ENCODE data around the gene COL26A1. TPM values are rescaled to one million over a fixed set of nuclear protein-coding genes. Genes with fewer than 3 reads are reported as not detected.

COL26A1 gene
- total RNA-seq, 1 experiment from 2014 or later: not detected

- H3K27ac ChIP-seq (ENCODE audit: low read length): no peak overlapping the region
- H3K27me3 ChIP-seq (ENCODE audit: low read length): no peaks in the 10 kb centered on the region
- no peaks in the 10 kb centered on the region for H4K20me1 ChIP-seq (ENCODE audit: insufficient read depth, low read depth, low read length)
- H3K36me3 ChIP-seq (ENCODE audit: insufficient read depth, low read length): no peaks in the 10 kb centered on the region
- H3K4me2 ChIP-seq (ENCODE audit: low read depth, low read length, poor library complexity, severe bottlenecking): no peak overlapping the region
- no peaks in the 10 kb centered on the region for H3K9me2 ChIP-seq (replicated peaks; ENCODE audit: insufficient read depth, low read length)
- H3K79me2 ChIP-seq (ENCODE audit: low read length): no peaks in the 10 kb centered on the region
- no peaks in the 10 kb centered on the region for H3K9me3 ChIP-seq (ENCODE audit: low read length)
- no peak for DNase-seq
- no peak overlapping the region for H3K9ac ChIP-seq (ENCODE audit: low read length)
- no peak overlapping the region for H2AFZ ChIP-seq (ENCODE audit: low read length)
- peaks cover 9% of the 10 kb centered on the region for H3K4me1 ChIP-seq (ENCODE audit: low read length)
- H3K4me3 ChIP-seq (ENCODE audit: low read length): no peak overlapping the region
These were observed 29.3 kb downstream of the COL26A1 start for GRCh38 chr7:101391991-101392390.

DNA sequence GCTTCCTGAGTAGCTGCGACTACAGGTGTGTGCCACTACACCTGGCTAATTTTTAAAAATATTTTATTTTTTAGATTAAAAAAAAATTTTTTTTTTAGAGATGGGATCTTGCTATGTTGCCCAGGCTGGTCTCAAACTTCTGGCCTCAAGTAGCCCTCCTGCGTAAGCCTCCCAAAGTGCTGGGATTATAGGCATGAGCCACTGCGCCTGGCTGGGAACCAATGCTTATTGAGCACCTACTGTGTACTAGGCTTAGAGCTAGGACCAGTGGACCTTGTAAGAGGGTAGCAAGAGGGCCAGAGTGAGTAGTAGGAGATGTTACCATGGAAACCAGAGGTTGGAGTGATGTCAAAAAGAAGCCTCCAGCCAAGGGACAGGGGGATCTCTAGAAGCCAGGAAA lies 31.2 kb downstream of the COL26A1 start:
- H3K27ac ChIP-seq (ENCODE audit: low read length): no peak overlapping the region
- H3K4me2 ChIP-seq (ENCODE audit: low read depth, low read length, poor library complexity, severe bottlenecking): no peak overlapping the region
- no peaks in the 10 kb centered on the region for H4K20me1 ChIP-seq (ENCODE audit: insufficient read depth, low read depth, low read length)
- no peaks in the 10 kb centered on the region for H3K9me3 ChIP-seq (ENCODE audit: low read length)
- H3K9ac ChIP-seq (ENCODE audit: low read length): no peak overlapping the region
- peaks cover 9% of the 10 kb centered on the region for H3K4me1 ChIP-seq (ENCODE audit: low read length)
- H2AFZ ChIP-seq (ENCODE audit: low read length): no peak overlapping the region
- H3K36me3 ChIP-seq (ENCODE audit: insufficient read depth, low read length): no peaks in the 10 kb centered on the region
- H3K27me3 ChIP-seq (ENCODE audit: low read length): no peaks in the 10 kb centered on the region
- H3K79me2 ChIP-seq (ENCODE audit: low read length): no peaks in the 10 kb centered on the region
- no peak for DNase-seq
- H3K4me3 ChIP-seq (ENCODE audit: low read length): no peak overlapping the region
- H3K9me2 ChIP-seq (replicated peaks; ENCODE audit: insufficient read depth, low read length): no peaks in the 10 kb centered on the region

- H3K9me3 ChIP-seq (ENCODE audit: low read length): no peaks in the 10 kb centered on the region
- no peak overlapping the region for H3K27ac ChIP-seq (ENCODE audit: low read length)
- H3K9me2 ChIP-seq (replicated peaks; ENCODE audit: insufficient read depth, low read length): no peaks in the 10 kb centered on the region
- H3K27me3 ChIP-seq (ENCODE audit: low read length): no peaks in the 10 kb centered on the region
- no peak for DNase-seq
- H4K20me1 ChIP-seq (ENCODE audit: insufficient read depth, low read depth, low read length): no peaks in the 10 kb centered on the region
- no peak overlapping the region for H2AFZ ChIP-seq (ENCODE audit: low read length)
- peaks cover 9% of the 10 kb centered on the region for H3K4me1 ChIP-seq (ENCODE audit: low read length)
- no peak overlapping the region for H3K9ac ChIP-seq (ENCODE audit: low read length)
- H3K4me3 ChIP-seq (ENCODE audit: low read length): no peak overlapping the region
- H3K4me2 ChIP-seq (ENCODE audit: low read depth, low read length, poor library complexity, severe bottlenecking): no peak overlapping the region
- H3K36me3 ChIP-seq (ENCODE audit: insufficient read depth, low read length): no peaks in the 10 kb centered on the region
- no peaks in the 10 kb centered on the region for H3K79me2 ChIP-seq (ENCODE audit: low read length)
These were observed 32.7 kb downstream of the COL26A1 start for GRCh38 chr7:101395376-101395775.

GRCh38 chr7:101397243-101397642 lies 34.6 kb downstream of the COL26A1 start:
- no peak overlapping the region for H2AFZ ChIP-seq (ENCODE audit: low read length)
- H3K9me2 ChIP-seq (replicated peaks; ENCODE audit: insufficient read depth, low read length): no peaks in the 10 kb centered on the region
- no peaks in the 10 kb centered on the region for H3K9me3 ChIP-seq (ENCODE audit: low read length)
- DNase-seq: no peak
- H4K20me1 ChIP-seq (ENCODE audit: insufficient read depth, low read depth, low read length): no peaks in the 10 kb centered on the region
- no peaks in the 10 kb centered on the region for H3K36me3 ChIP-seq (ENCODE audit: insufficient read depth, low read length)
- no peak overlapping the region for H3K4me3 ChIP-seq (ENCODE audit: low read length)
- H3K27ac ChIP-seq (ENCODE audit: low read length): no peak overlapping the region
- no peaks in the 10 kb centered on the region for H3K27me3 ChIP-seq (ENCODE audit: low read length)
- H3K4me2 ChIP-seq (ENCODE audit: low read depth, low read length, poor library complexity, severe bottlenecking): no peak overlapping the region
- no peaks in the 10 kb centered on the region for H3K4me1 ChIP-seq (ENCODE audit: low read length)
- no peak overlapping the region for H3K9ac ChIP-seq (ENCODE audit: low read length)
- no peaks in the 10 kb centered on the region for H3K79me2 ChIP-seq (ENCODE audit: low read length)

- H3K4me3 ChIP-seq (ENCODE audit: low read length): no peak overlapping the region
- no peaks in the 10 kb centered on the region for H4K20me1 ChIP-seq (ENCODE audit: insufficient read depth, low read depth, low read length)
- H3K79me2 ChIP-seq (ENCODE audit: low read length): no peaks in the 10 kb centered on the region
- no peaks in the 10 kb centered on the region for H3K9me3 ChIP-seq (ENCODE audit: low read length)
- H2AFZ ChIP-seq (ENCODE audit: low read length): no peak overlapping the region
- H3K4me2 ChIP-seq (ENCODE audit: low read depth, low read length, poor library complexity, severe bottlenecking): no peak overlapping the region
- H3K27ac ChIP-seq (ENCODE audit: low read length): no peak overlapping the region
- no peaks in the 10 kb centered on the region for H3K27me3 ChIP-seq (ENCODE audit: low read length)
- no peak for DNase-seq
- no peaks in the 10 kb centered on the region for H3K4me1 ChIP-seq (ENCODE audit: low read length)
- H3K9me2 ChIP-seq (replicated peaks; ENCODE audit: insufficient read depth, low read length): no peaks in the 10 kb centered on the region
- H3K36me3 ChIP-seq (ENCODE audit: insufficient read depth, low read length): no peaks in the 10 kb centered on the region
- H3K9ac ChIP-seq (ENCODE audit: low read length): no peak overlapping the region
These were observed 35.2 kb downstream of the COL26A1 start for GRCh38 chr7:101397770-101398324.

GRCh38 chr7:101398396-101399289 lies 36.0 kb downstream of the COL26A1 start:
- Histone ChIP-seq H3K9me3 (ENCODE audit: low read length) (no peaks in the 10 kb centered on the region), H2AFZ (ENCODE audit: low read length) (no peak overlapping the region), H3K9ac (ENCODE audit: low read length) (no peak overlapping the region), H4K20me1 (ENCODE audit: insufficient read depth, low read depth, low read length) (no peaks in the 10 kb centered on the region), H3K4me3 (ENCODE audit: low read length) (no peak overlapping the region), H3K36me3 (ENCODE audit: insufficient read depth, low read length) (no peaks in the 10 kb centered on the region), H3K27ac (ENCODE audit: low read length) (no peak overlapping the region), H3K9me2 (replicated peaks; ENCODE audit: insufficient read depth, low read length) (no peaks in the 10 kb centered on the region), H3K4me1 (ENCODE audit: low read length) (no peaks in the 10 kb centered on the region), H3K79me2 (ENCODE audit: low read length) (no peaks in the 10 kb centered on the region), H3K4me2 (ENCODE audit: low read depth, low read length, poor library complexity, severe bottlenecking) (no peak overlapping the region), H3K27me3 (ENCODE audit: low read length) (no peaks in the 10 kb centered on the region)
- no peak for DNase-seq

DNA sequence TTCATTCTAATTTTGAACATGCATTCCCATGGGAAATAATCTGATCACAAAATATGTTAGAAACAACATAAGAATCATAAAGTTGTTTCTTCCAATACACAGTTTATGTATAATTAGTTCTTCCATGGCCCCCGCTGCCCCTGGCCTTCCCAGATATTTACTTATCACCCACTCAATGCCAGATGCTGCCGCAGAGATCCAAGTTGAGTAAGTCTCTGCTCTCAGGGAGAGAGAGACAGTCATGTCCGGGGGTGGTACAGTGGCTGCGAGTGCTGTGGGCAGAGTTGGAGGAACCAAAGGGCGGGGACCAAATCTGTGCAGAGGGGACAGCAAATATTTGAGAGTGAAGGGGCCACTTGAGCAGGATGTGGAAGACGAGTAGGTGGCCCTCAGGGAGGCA lies 37.1 kb downstream of the COL26A1 start:
- Histone ChIP-seq H4K20me1 (ENCODE audit: insufficient read depth, low read depth, low read length) (no peaks in the 10 kb centered on the region), H3K27me3 (ENCODE audit: low read length) (no peaks in the 10 kb centered on the region), H3K27ac (ENCODE audit: low read length) (no peak overlapping the region), H3K4me2 (ENCODE audit: low read depth, low read length, poor library complexity, severe bottlenecking) (no peak overlapping the region), H3K4me1 (ENCODE audit: low read length) (no peaks in the 10 kb centered on the region), H3K79me2 (ENCODE audit: low read length) (no peaks in the 10 kb centered on the region), H3K9me2 (replicated peaks; ENCODE audit: insufficient read depth, low read length) (no peaks in the 10 kb centered on the region), H2AFZ (ENCODE audit: low read length) (no peak overlapping the region), H3K9ac (ENCODE audit: low read length) (no peak overlapping the region), H3K9me3 (ENCODE audit: low read length) (no peaks in the 10 kb centered on the region), H3K4me3 (ENCODE audit: low read length) (no peak overlapping the region), H3K36me3 (ENCODE audit: insufficient read depth, low read length) (no peaks in the 10 kb centered on the region)
- no peak for DNase-seq

DNA sequence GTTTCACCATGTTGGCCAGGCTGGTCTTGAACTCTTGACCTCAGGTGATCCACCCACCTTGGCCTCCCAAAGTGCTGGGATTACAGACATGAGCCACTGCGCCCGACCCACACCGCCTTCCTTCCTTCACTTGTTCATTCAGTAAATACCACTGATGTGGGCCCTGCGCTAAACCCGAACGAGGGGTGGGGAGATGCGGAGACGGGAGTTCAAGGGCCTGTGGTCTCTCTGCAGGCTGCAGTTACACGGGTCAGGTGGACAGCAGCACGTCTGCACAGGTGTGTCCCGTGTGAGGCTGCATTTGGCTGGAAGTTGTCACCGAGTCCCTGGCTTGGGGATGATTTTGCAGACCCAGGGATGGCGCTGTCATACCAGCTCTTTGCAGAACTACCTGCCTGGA lies 38.1 kb downstream of the COL26A1 start:
- no peak overlapping the region for H3K4me2 ChIP-seq (ENCODE audit: low read depth, low read length, poor library complexity, severe bottlenecking)
- H3K9me3 ChIP-seq (ENCODE audit: low read length): no peaks in the 10 kb centered on the region
- no peaks in the 10 kb centered on the region for H3K79me2 ChIP-seq (ENCODE audit: low read length)
- DNase-seq: no peak
- no peak overlapping the region for H3K27ac ChIP-seq (ENCODE audit: low read length)
- no peaks in the 10 kb centered on the region for H3K9me2 ChIP-seq (replicated peaks; ENCODE audit: insufficient read depth, low read length)
- no peak overlapping the region for H3K4me3 ChIP-seq (ENCODE audit: low read length)
- no peak overlapping the region for H3K9ac ChIP-seq (ENCODE audit: low read length)
- no peaks in the 10 kb centered on the region for H3K27me3 ChIP-seq (ENCODE audit: low read length)
- no peaks in the 10 kb centered on the region for H3K4me1 ChIP-seq (ENCODE audit: low read length)
- H2AFZ ChIP-seq (ENCODE audit: low read length): no peak overlapping the region
- no peaks in the 10 kb centered on the region for H3K36me3 ChIP-seq (ENCODE audit: insufficient read depth, low read length)
- no peaks in the 10 kb centered on the region for H4K20me1 ChIP-seq (ENCODE audit: insufficient read depth, low read depth, low read length)

Measured in Karpas-422 (cell line).